H1 (cell line): Measurements from ENCODE around the gene ATP6V1A. TPM values are rescaled to one million over a fixed set of nuclear protein-coding genes. Genes with fewer than 3 reads are reported as not detected.

Experiments used
- CTCF ChIA-PET: fragments of 300-600 bp; sonication (Branson Sonifier 250); formaldehyde crosslinking; loops from one replicate; lab custom pipeline; 2021; ENCODE audit not compliant: partially characterized antibody; lab: Charles Lee
- POLR2A ChIA-PET: fragments of 300-600 bp; sonication (Branson Sonifier 250); formaldehyde crosslinking; loops from one replicate; lab custom pipeline; 2021; ENCODE audit warnings: inconsistent platforms; ENCODE audit not compliant: partially characterized antibody; lab: Charles Lee
- DNase-seq, 2 experiments: peaks; one replicate each; pipeline versions ENCODE4 v3.0.0 to v3.0.0-alpha.2; 2010 to 2022; ENCODE audit warnings: low spot score in 2 of 2, low read depth in 1 of 2, mixed read lengths in 1 of 2
- FAIRE-seq: peaks from 2 replicates; lab custom pipeline; 2011; peaks lifted over from hg19 to GRCh38; lab: Jason Lieb, UNC
- H2AFZ ChIP-seq: 2 replicates; pipeline ENCODE4 v1.8.1; 2012; ENCODE audit warnings: low read length, inconsistent platforms
- H2AK5ac ChIP-seq: 2 replicates; pipeline ENCODE4 v1.6.1; 2013; ENCODE audit warnings: low read depth, low read length
- H2BK120ac ChIP-seq: replicated peaks from 2 replicates; pipeline ENCODE3; 2013; ENCODE audit warnings: low read depth, low read length, inconsistent platforms
- H2BK12ac ChIP-seq: 2 replicates; pipeline ENCODE4 v1.6.1; 2013; ENCODE audit warnings: low read depth, low read length
- H2BK15ac ChIP-seq: 2 replicates; pipeline ENCODE4 v1.6.1; 2013; ENCODE audit warnings: low read length
- H2BK20ac ChIP-seq: 2 replicates; pipeline ENCODE4 v1.6.1; 2013; ENCODE audit warnings: low read length
- H2BK5ac ChIP-seq: 2 replicates; pipeline ENCODE4 v1.6.1; 2013; ENCODE audit warnings: low read depth, low read length
- H3K14ac ChIP-seq: 2 replicates; pipeline ENCODE4 v1.6.1; 2013; ENCODE audit warnings: inconsistent platforms; ENCODE audit not compliant: insufficient read length
- H3K18ac ChIP-seq: 2 replicates; pipeline ENCODE4 v1.6.1; 2013; ENCODE audit warnings: low read length; ENCODE audit errors: extremely low read depth
- H3K23ac ChIP-seq: 2 replicates; pipeline ENCODE4 v1.6.1; 2013; ENCODE audit warnings: inconsistent platforms; ENCODE audit not compliant: insufficient read length
- H3K23me2 ChIP-seq: 2 replicates; pipeline ENCODE4 v1.6.1; 2013; ENCODE audit warnings: low read depth, low read length
- H3K27ac ChIP-seq: 2 replicates; pipeline ENCODE4 v1.6.1; 2011; ENCODE audit warnings: low read depth, low read length, inconsistent platforms
- H3K27me3 ChIP-seq, 4 experiments: replicated peaks in 1 of 4; 1 replicate in 1 of 4; 2 replicates in 3 of 4; pipeline versions ENCODE4 v1.6.1 to v1.8.1; 2011 to 2013; ENCODE audit warnings: low read length in 3 of 4, mild to moderate bottlenecking in 3 of 4, inconsistent platforms in 2 of 4, mixed read lengths in 2 of 4, moderate library complexity in 1 of 4; ENCODE audit not compliant: control insufficient read depth in 3 of 4, insufficient read depth in 3 of 4; ENCODE audit errors: extremely low read depth in 1 of 4
- H3K36me3 ChIP-seq, 4 experiments: 2 replicates each; pipeline versions ENCODE4 v1.6.1 to v1.8.1; 2011 to 2013; ENCODE audit warnings: mild to moderate bottlenecking in 4 of 4, low read length in 3 of 4, moderate library complexity in 2 of 4, control low read depth in 1 of 4, inconsistent platforms in 1 of 4; ENCODE audit not compliant: insufficient read depth in 4 of 4, control insufficient read depth in 2 of 4
- H3K4ac ChIP-seq: replicated peaks from 2 replicates; pipeline ENCODE3; 2013; ENCODE audit warnings: low read length, low read depth, mixed read lengths, inconsistent platforms; ENCODE audit not compliant: insufficient read length
- H3K4me1 ChIP-seq, 4 experiments: replicated peaks in 1 of 4; 1 replicate in 1 of 4; 2 replicates in 3 of 4; pipeline versions ENCODE4 v1.6.1 to v1.8.1; 2011 to 2013; ENCODE audit warnings: low read length in 3 of 4, inconsistent platforms in 2 of 4, mixed read lengths in 1 of 4; ENCODE audit not compliant: insufficient read depth in 4 of 4, control insufficient read depth in 3 of 4
- H3K4me2 ChIP-seq, 2 experiments: 2 replicates each; pipeline versions ENCODE4 v1.6.1 to v1.8.1; 2011 to 2013; ENCODE audit warnings: low read depth in 2 of 2, low read length in 2 of 2, control low read depth in 1 of 2, inconsistent platforms in 1 of 2, mild to moderate bottlenecking in 1 of 2; ENCODE audit not compliant: insufficient read depth in 1 of 2
- H3K4me3 ChIP-seq, 4 experiments: fragments of 200-600, 300-600 bp in 1 of 4; sonication (generic), shearing (Covaris generic), sonication (Bioruptor Twin) in 1 of 4; 2 replicates each; pipeline versions ENCODE4 v1.5.1 to v1.8.1; 2011 to 2016; ENCODE audit warnings: low read length in 4 of 4, low read depth in 3 of 4, control low read depth in 2 of 4, inconsistent platforms in 2 of 4, mild to moderate bottlenecking in 2 of 4, mixed read lengths in 1 of 4, moderate library complexity in 1 of 4; ENCODE audit not compliant: insufficient read depth in 2 of 4; ENCODE audit errors: extremely low read depth in 1 of 4
- H3K56ac ChIP-seq: replicated peaks from 2 replicates; pipeline ENCODE3; 2013; ENCODE audit warnings: low read depth, mild to moderate bottlenecking, mixed read lengths, low read length, inconsistent platforms; ENCODE audit not compliant: insufficient read length
- H3K79me1 ChIP-seq: 2 replicates; pipeline ENCODE4 v1.6.1; 2013; ENCODE audit warnings: low read depth, low read length, control low read depth
- H3K79me2 ChIP-seq, 2 experiments: 2 replicates each; pipeline versions ENCODE4 v1.6.1 to v1.8.1; 2012 to 2013; ENCODE audit warnings: low read length in 2 of 2, mild to moderate bottlenecking in 2 of 2, inconsistent platforms in 1 of 2; ENCODE audit not compliant: insufficient read depth in 2 of 2, control insufficient read depth in 1 of 2
- H3K9ac ChIP-seq, 4 experiments: replicated peaks in 1 of 4; 1 replicate in 1 of 4; 2 replicates in 3 of 4; pipeline versions ENCODE4 v1.6.1 to v1.8.1; 2011 to 2013; ENCODE audit warnings: low read depth in 3 of 4, low read length in 3 of 4, control low read depth in 2 of 4, mild to moderate bottlenecking in 2 of 4, moderate library complexity in 2 of 4, inconsistent platforms in 1 of 4; ENCODE audit errors: extremely low read depth in 1 of 4
- H3K9me3 ChIP-seq, 2 experiments: 2 replicates each; pipeline versions ENCODE4 v1.6.1 to v1.8.1; 2012 to 2013; ENCODE audit warnings: mild to moderate bottlenecking in 2 of 2, moderate library complexity in 2 of 2, control low read depth in 1 of 2, inconsistent platforms in 1 of 2, low read depth in 1 of 2, low read length in 1 of 2, mixed read lengths in 1 of 2; ENCODE audit not compliant: insufficient read depth in 2 of 2
- H4K20me1 ChIP-seq, 2 experiments: replicated peaks in 1 of 2; 2 replicates each; pipeline versions ENCODE3 to v1.8.1; 2011 to 2013; ENCODE audit warnings: inconsistent platforms in 2 of 2, low read length in 2 of 2, mild to moderate bottlenecking in 1 of 2; ENCODE audit not compliant: insufficient read depth in 2 of 2, control insufficient read depth in 1 of 2
- H4K5ac ChIP-seq: 2 replicates; pipeline ENCODE4 v1.6.1; 2013; ENCODE audit warnings: low read length, low read depth, mixed read lengths, inconsistent platforms; ENCODE audit not compliant: insufficient read length
- H4K8ac ChIP-seq: 2 replicates; pipeline ENCODE4 v1.8.0; 2013; ENCODE audit warnings: mild to moderate bottlenecking, moderate library complexity, low read length, inconsistent platforms; ENCODE audit not compliant: insufficient read depth; ENCODE audit errors: extremely low read depth
- H4K91ac ChIP-seq: replicated peaks from 2 replicates; pipeline ENCODE3; 2013; ENCODE audit warnings: low read length, mixed read lengths, inconsistent platforms; ENCODE audit not compliant: insufficient read length
- NRF1 ChIP-seq: IDR thresholded peaks from 2 replicates; pipeline ENCODE4 v1.6.1; 2011; ENCODE audit warnings: mild to moderate bottlenecking, low read depth, low read length, improper control_type of control experiment
- WGBS, 2 experiments: shearing (Covaris generic) in 1 of 2; methylation state at CpG; one replicate each; pipeline versions ENCODE4 v1.1.6 to v1.1.7; 2013 to 2015; ENCODE audit warnings: low lambda C conversion rate in 2 of 2, mixed read lengths in 2 of 2, inconsistent platforms in 1 of 2, low coverage in 1 of 2, missing lambda C conversion rate in 1 of 2; ENCODE audit not compliant: insufficient replicate concordance in 2 of 2, insufficient coverage in 1 of 2, insufficient read length in 1 of 2; ENCODE audit errors: extremely low coverage in 1 of 2, missing lambda C conversion rate in 1 of 2; 5-methylcytosine and 5-hydroxymethylcytosine counted together
- polyA plus RNA-seq, 7 experiments: library from polyadenylated mRNA; depleted of rRNA in 3 of 7; stranded (reverse) in 5 of 7; unstranded in 2 of 7; fragments of >200 nt in 5 of 7; fragments of 200-250 nt in 2 of 7; gene quantifications; 1 replicate in 5 of 7; 2 replicates in 1 of 7; 4 replicates in 1 of 7; pipeline versions ENCODE4 v1.2.1 to v1.2.3, GENCODE V29; 2011 to 2013; ENCODE audit warnings: missing spikeins in 2 of 7, mixed read lengths in 2 of 7
- total RNA-seq: library from RNA; stranded (reverse); fragmentation: NEBNext Ultra II Directional; extraction: Animal tissue kit (Norgen Biotek cat#: 25700); gene quantifications from 2 replicates; pipeline ENCODE4 v1.2.1, GENCODE V29; 2021

ATP6V1A gene
- total and polyA plus RNA-seq, 2 of the 8 experiments (the other 6 are each of a cell fraction or from before 2014, with no cell fraction given) = 15.4 to 90.9 TPM

DNA sequence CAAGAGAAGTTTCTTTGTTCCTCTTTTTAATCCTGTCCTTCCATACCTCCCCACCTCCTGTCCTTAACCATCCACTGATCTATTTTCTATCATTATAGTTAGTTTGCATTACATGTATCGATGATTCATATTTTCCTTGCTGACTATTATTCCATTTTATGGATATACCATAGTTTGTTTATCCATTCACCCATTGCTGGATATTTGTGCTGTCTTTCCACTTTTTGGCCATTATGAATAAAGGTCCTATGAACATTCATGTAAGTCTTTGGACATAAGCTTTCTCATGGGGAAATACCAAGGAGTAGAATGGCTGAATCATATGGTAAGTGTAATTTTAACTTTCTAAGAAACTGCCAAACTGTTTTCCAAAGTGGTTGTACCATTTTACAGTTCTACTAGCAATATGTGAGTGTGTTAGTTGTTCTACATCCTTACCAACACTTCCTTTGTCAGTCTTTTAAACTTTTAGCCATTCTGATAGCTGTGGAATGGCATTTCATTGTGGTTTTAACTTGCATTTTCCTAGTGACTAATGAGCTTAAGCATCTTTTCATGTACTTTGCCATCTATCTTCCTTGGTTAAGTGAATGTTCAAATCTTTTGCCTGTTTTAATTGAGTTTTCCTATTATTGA, 11.7 kb downstream of the ATP6V1A start:
- WGBS, 2 experiments = 97% methylated on average over 1 of the region's 1 CpG; no CpG with 5 or more reads in 1 of the 2 experiments
- Histone ChIP-seq H3K14ac (no peak overlapping the region), H2BK12ac (no peak overlapping the region), H3K9ac (no peak overlapping the region), H3K27ac (no peak overlapping the region), H4K91ac (no peak overlapping the region), H2BK20ac (no peak overlapping the region), H2BK120ac (no peak overlapping the region), H3K79me2 (peaks cover 0 to 31% of the 10 kb centered on the region in 2 experiments; a peak in 2 of 4 replicates), H4K20me1 (no peaks in the 10 kb centered on the region), H3K4me1 (no peaks in the 10 kb centered on the region), H3K79me1 (no peaks in the 10 kb centered on the region), H3K23ac (no peak overlapping the region), H2AK5ac (no peak overlapping the region), H3K18ac (no peak overlapping the region), H4K8ac (no peak overlapping the region), H2BK5ac (no peak overlapping the region), H3K27me3 (no peaks in the 10 kb centered on the region), H3K4ac (no peak overlapping the region), H2BK15ac (no peak overlapping the region), H3K36me3 (peaks cover 0 to 2% (median 0%) of the 10 kb centered on the region in 4 experiments; a peak in 2 of 8 replicates), H3K4me2 (no peak overlapping the region), H3K56ac (no peak overlapping the region), H2AFZ (no peak overlapping the region), H3K9me3 (peaks cover 0 to 7% of the 10 kb centered on the region in 2 experiments; a peak in 2 of 4 replicates), H3K4me3 (no peak overlapping the region), H4K5ac (no peak overlapping the region), H3K23me2 (no peaks in the 10 kb centered on the region)
- DNase-seq = no peak
- FAIRE-seq = peak; percentile 39
- ChIA-PET CTCF (interaction anchor here (0.7 kb wide), 1 partner anchor 12 kb away, joined by 4 read pairs; the partner anchor contains the start of gene ATP6V1A), POLR2A (interaction anchor here (1.4 kb wide), 1 partner anchor 13 kb away, joined by 3 read pairs; no protein-coding TSS in a partner anchor)
- no peak for TF ChIP-seq NRF1
